Left ventricle myocardium inferior (tissue), 1 donor: ENCODE measurements around the gene SYNDIG1L. TPM values are rescaled to one million over a fixed set of nuclear protein-coding genes. Genes with fewer than 3 reads are reported as not detected.

Experiments
- DNase-seq: peaks from one replicate; pipeline ENCODE4 v3.0.0-alpha.2; 2020
- H3K27ac ChIP-seq: fragments of 200-600 bp; replicated peaks from 2 replicates; pipeline ENCODE4 v1.8.0; 2021
- H3K27me3 ChIP-seq: fragments of 200-600 bp; 2 replicates; pipeline ENCODE4 v1.8.0; 2021; ENCODE audit warnings: low read depth
- H3K36me3 ChIP-seq: fragments of 200-600 bp; 2 replicates; pipeline ENCODE4 v1.8.0; 2021
- H3K4me1 ChIP-seq: fragments of 200-600 bp; 2 replicates; pipeline ENCODE4 v1.8.0; 2021
- H3K4me3 ChIP-seq: fragments of 200-600 bp; 2 replicates; pipeline ENCODE4 v1.8.0; 2021; ENCODE audit warnings: mild to moderate bottlenecking, moderate library complexity
- H3K9me3 ChIP-seq: fragments of 200-600 bp; replicated peaks from 2 replicates; pipeline ENCODE4 v1.8.0; 2021
- CTCF ChIP-seq: fragments of 200-600 bp; IDR thresholded peaks from 2 replicates; pipeline ENCODE4 v1.8.0; 2021; ENCODE audit warnings: antibody characterized with exemption, mild to moderate bottlenecking, borderline replicate concordance
- intact Hi-C: fragments of 100-400 bp; cut with micrococcal nuclease; formaldehyde crosslinking; loops from one replicate; pipeline ENCODE4 v1.11.0; 2022
- total RNA-seq: library from RNA; stranded (reverse); fragmentation: NEBNext Ultra II Directional; extraction: Animal tissue kit (Norgen Biotek cat#: 25700); gene quantifications from one replicate; pipeline ENCODE4 v1.2.1, GENCODE V29; 2021
- donor health status: DM: no; HTN: yes; CAD: no; lungs with severe emphysema.

The SYNDIG1L gene
- total RNA-seq, 1 donor from 2014 or later, result 0.11 TPM

GRCh38 chr14:74368441-74368840 lies 57.6 kb downstream of the SYNDIG1L start:
- no peaks in the 10 kb centered on the region for H3K36me3 ChIP-seq
- no peak for TF ChIP-seq CTCF
- H3K27me3 ChIP-seq, result peaks cover 35% of the 10 kb centered on the region
- intact Hi-C loops, result no loop called here
- H3K4me1 ChIP-seq, result no peaks in the 10 kb centered on the region
- no peak for DNase-seq
- no peak overlapping the region for H3K27ac ChIP-seq
- no peak overlapping the region for H3K4me3 ChIP-seq
- H3K9me3 ChIP-seq, result no peaks in the 10 kb centered on the region

GRCh38 chr14:74368026-74368425 lies 58.0 kb downstream of the SYNDIG1L start:
- no peak for TF ChIP-seq CTCF
- intact Hi-C loops, result no loop called here
- no peak for DNase-seq

DNA sequence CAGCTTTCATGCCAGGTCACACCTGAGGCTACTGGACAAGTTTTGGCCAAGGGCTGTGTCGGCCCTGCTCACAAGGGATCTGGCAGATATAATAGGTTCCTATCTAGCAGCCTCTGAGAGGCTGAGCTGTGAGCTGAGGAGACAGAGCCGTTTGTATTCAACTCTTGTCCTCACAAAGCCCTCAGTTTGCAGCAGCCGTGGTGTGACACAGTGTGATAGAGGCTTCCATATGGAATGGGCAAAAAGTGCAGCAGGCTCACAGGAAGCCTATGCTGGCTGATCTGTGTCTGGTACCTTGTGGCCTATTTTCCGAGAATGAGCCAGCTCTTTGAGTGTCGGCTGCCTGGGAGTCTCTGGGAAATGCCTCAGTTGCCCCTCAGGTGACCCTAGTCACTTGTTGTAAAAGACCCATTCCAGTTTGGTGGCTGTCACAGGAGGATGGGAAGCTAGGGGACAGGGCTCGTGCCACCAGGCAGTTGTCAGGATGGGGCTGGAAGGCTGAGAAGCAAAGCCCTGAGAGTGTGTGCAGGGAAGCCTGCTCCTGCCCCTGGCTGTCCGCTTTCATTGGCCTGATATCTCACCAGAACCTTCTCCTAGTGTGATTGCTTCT lies 61.6 kb downstream of the SYNDIG1L start:
- H3K36me3 ChIP-seq, result no peaks in the 10 kb centered on the region
- no peaks in the 10 kb centered on the region for H3K4me1 ChIP-seq
- no peaks in the 10 kb centered on the region for H3K9me3 ChIP-seq
- TF ChIP-seq CTCF, result no peak
- no peak overlapping the region for H3K4me3 ChIP-seq
- intact Hi-C loops, result loop anchor here (5.0 kb wide), 1 partner anchor 113 kb away; no protein-coding TSS in a partner anchor
- no peak for DNase-seq
- peaks cover 47% of the 10 kb centered on the region for H3K27me3 ChIP-seq
- H3K27ac ChIP-seq, result no peak overlapping the region

More at GRCh38 chr14:74368026-74368425, 58.0 kb downstream of the SYNDIG1L start:
- Histone ChIP-seq H3K4me3 (no peak overlapping the region), H3K4me1 (no peaks in the 10 kb centered on the region), H3K27ac (no peak overlapping the region), H3K36me3 (no peaks in the 10 kb centered on the region), H3K27me3 (peaks cover 39% of the 10 kb centered on the region), H3K9me3 (no peaks in the 10 kb centered on the region)

DNA sequence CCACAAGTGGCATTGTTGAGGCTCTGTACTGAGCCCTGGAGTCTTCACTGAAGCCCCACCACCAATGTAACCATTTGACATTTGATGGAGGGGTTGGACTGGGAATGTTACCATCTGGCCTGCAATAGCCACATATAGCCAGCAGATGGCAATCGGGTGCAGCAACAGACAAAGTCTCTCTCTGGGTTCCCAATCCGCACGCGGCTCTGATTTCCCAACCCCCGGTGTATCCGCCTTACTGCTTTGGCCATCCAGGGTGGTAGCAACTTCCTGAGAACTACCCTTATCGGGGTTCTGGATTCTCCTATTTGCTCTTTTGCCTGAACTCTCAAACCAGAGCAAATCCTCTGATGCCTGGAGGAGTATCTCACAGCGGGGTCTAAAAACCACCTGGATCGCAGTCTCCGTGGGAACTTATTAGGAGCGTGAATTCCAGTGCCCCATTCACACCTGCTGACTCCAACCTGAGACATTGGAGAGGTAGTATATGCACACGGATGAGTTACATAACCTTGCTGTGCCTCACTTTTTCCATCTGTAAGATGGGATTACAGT lies 63.6 kb downstream of the SYNDIG1L start:
- peak; percentile 97 for TF ChIP-seq CTCF

DNA sequence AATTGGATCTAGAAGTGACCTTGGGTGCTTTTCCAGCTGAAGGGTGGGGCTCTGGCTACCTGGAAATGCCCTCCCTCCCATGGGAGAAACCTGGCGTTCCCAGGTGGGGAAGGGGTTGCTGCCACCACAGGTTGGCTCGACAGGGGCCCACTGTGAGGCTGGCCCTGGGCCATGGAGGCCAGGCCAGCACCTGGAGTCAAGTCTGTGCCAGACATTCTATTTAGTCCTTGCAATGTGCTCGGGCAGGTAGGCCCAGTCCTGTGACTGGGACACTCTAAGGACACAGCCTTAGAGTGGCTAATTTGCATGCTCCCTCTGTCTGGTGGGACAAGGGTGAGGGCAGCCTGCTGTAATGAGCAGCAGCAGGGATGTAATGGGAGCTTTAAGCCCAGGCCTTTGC lies 65.8 kb downstream of the SYNDIG1L start:
- peaks cover 59% of the 10 kb centered on the region for H3K27me3 ChIP-seq
- H3K4me1 ChIP-seq, result no peaks in the 10 kb centered on the region
- H3K4me3 ChIP-seq, result no peak overlapping the region
- no peaks in the 10 kb centered on the region for H3K9me3 ChIP-seq
- TF ChIP-seq CTCF, result no peak
- no peaks in the 10 kb centered on the region for H3K36me3 ChIP-seq
- no peak for DNase-seq
- intact Hi-C loops, result loop anchor here (5.0 kb wide), 1 partner anchor 117 kb away; no protein-coding TSS in a partner anchor
- no peak overlapping the region for H3K27ac ChIP-seq

More for the DNA sequence above, 63.6 kb downstream of the SYNDIG1L start:
- intact Hi-C loops, result loop anchor here (5.0 kb wide), 1 partner anchor 115 kb away; no protein-coding TSS in a partner anchor
- Histone ChIP-seq H3K9me3 (no peaks in the 10 kb centered on the region), H3K36me3 (no peaks in the 10 kb centered on the region), H3K27me3 (peaks cover 59% of the 10 kb centered on the region), H3K27ac (no peak overlapping the region), H3K4me3 (no peak overlapping the region), H3K4me1 (no peaks in the 10 kb centered on the region)
- peak; percentile 73 for DNase-seq
